ENCODE data around the gene NRG4. TPM values are rescaled to one million over a fixed set of nuclear protein-coding genes. Genes with fewer than 3 reads are reported as not detected.

NRG4 gene
- total RNA-seq, 1 experiment from 2014 or later = not detected

DNA sequence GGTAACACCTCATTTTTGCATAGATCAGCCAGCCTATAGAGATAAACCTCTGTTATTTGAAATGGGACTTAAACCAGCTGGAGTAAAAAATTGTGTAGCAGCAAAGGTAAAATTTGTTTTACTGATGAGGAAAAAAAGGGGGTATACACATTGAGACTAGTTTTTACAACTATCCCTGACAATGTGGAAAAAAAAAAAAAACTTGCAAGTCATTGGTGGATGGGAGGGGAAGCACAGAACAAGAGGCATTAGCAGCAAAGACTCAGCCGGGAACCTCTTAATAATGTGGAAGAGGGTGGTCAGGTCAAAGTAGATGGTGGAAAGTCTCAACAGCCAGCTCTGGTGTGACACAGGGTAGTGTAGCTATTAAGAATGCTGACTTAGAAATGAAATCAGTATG lies 94.1 kb downstream of the NRG4 start:
- Histone ChIP-seq H3K79me1 (ENCODE audit: insufficient read depth, low read depth, low read length, poor library complexity, severe bottlenecking) (peaks cover 4% of the 10 kb centered on the region), H3K27ac (ENCODE audit: insufficient read length, low read depth, low read length) (no peak overlapping the region), H2AK5ac (ENCODE audit: insufficient read length, low read length) (no peak overlapping the region), H3K4me2 (ENCODE audit: insufficient read depth, insufficient read length, low read length) (no peak overlapping the region), H2AFZ (ENCODE audit: low read length) (no peak overlapping the region), H2BK20ac (ENCODE audit: low read depth, low read length, poor library complexity, severe bottlenecking) (no peak overlapping the region), H4K20me1 (ENCODE audit: control insufficient read depth, insufficient read depth, insufficient read length) (no peaks in the 10 kb centered on the region), H3K4ac (ENCODE audit: low read depth, low read length) (no peak overlapping the region), H3K9me3 (ENCODE audit: control insufficient read depth, low read depth, low read length) (no peaks in the 10 kb centered on the region), H3K23ac (ENCODE audit: insufficient read length, low read depth, low read length) (no peak overlapping the region), H3K79me2 (ENCODE audit: insufficient read depth, low read length) (peaks cover 1% of the 10 kb centered on the region; the same call in 1 of the 2 replicates), H4K5ac (ENCODE audit: insufficient read length, low read depth, low read length) (no peak overlapping the region), H2BK5ac (ENCODE audit: insufficient read length, low read length) (no peak overlapping the region), H2BK120ac (ENCODE audit: low read depth, low read length, poor library complexity, severe bottlenecking) (no peak overlapping the region), H3K14ac (ENCODE audit: insufficient read depth, low read length) (no peak overlapping the region), H3K27me3 (ENCODE audit: insufficient read depth, low read length) (no peaks in the 10 kb centered on the region), H3K4me1 (ENCODE audit: insufficient read depth, low read length) (no peaks in the 10 kb centered on the region), H2BK15ac (ENCODE audit: low read depth, low read length) (no peak overlapping the region), H3K23me2 (ENCODE audit: insufficient read length, low read depth, low read length, poor library complexity, severe bottlenecking) (no peaks in the 10 kb centered on the region), H3K18ac (ENCODE audit: insufficient read length, low read depth, low read length) (no peak overlapping the region), H4K8ac (replicated peaks; ENCODE audit: insufficient read length, low read depth, low read length) (no peak overlapping the region), H3K56ac (ENCODE audit: insufficient read length, low read depth, low read length) (no peak overlapping the region), H4K91ac (ENCODE audit: insufficient read length, low read depth, low read length) (no peak overlapping the region), H3K9ac (ENCODE audit: extremely low read depth, insufficient read length, low read length) (no peak overlapping the region), H3T11ph (ENCODE audit: low read length) (no peak overlapping the region), H2BK12ac (ENCODE audit: insufficient read length, low read depth, low read length) (no peak overlapping the region)
- DNase-seq = no peak
- Mint-ChIP-seq H3K4me3 (no peak overlapping the region), H3K9me3 (no peaks in the 10 kb centered on the region), H3K4me1 (no peaks in the 10 kb centered on the region), H3K36me3 (ENCODE audit: insufficient read depth in 1 of 3, low read depth in 3 of 3) (peaks cover 17 to 72% (median 44%) of the 10 kb centered on the region in 3 experiments; a peak in 6 of 7 replicates), H3K27me3 (ENCODE audit: low read depth) (no peaks in the 10 kb centered on the region), H3K27ac (peak overlapping the region in 2 of 3 experiments; percentile 20 to 49; a peak in 1 of 7 replicates)
- no CpG with 5 or more reads among the region's 1 CpG for WGBS (ENCODE audit: extremely low coverage, insufficient read length, low lambda C conversion rate)
- TF ChIP-seq, protein P1, sequence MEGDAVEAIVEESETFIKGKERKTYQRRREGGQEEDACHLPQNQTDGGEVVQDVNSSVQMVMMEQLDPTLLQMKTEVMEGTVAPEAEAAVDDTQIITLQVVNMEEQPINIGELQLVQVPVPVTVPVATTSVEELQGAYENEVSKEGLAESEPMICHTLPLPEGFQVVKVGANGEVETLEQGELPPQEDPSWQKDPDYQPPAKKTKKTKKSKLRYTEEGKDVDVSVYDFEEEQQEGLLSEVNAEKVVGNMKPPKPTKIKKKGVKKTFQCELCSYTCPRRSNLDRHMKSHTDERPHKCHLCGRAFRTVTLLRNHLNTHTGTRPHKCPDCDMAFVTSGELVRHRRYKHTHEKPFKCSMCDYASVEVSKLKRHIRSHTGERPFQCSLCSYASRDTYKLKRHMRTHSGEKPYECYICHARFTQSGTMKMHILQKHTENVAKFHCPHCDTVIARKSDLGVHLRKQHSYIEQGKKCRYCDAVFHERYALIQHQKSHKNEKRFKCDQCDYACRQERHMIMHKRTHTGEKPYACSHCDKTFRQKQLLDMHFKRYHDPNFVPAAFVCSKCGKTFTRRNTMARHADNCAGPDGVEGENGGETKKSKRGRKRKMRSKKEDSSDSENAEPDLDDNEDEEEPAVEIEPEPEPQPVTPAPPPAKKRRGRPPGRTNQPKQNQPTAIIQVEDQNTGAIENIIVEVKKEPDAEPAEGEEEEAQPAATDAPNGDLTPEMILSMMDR (conservative IDR thresholded peaks at IDR 0.05) = no peak

All from H9 (cell line).